ENCODE measurements around the gene TMSB4X.
"Not testable (repeated sequence)": the region's sequence is repeated elsewhere in the genome, so short reads cannot be mapped to it uniquely, and the experiment has no call there.

The TMSB4X gene

GRCh38 chrX:12975670-12975965 lies 708 bp downstream of the TMSB4X start:
- peaks cover 75% of the 10 kb centered on the region for H3K79me2 ChIP-seq (ENCODE audit: low read length)
- peak overlapping the region; percentile 100 for H3K27ac ChIP-seq (ENCODE audit: low read length)
- H3K9ac ChIP-seq (ENCODE audit: low read length), result peak overlapping the region; percentile 100
- no peak for TF ChIP-seq EZH2phosphoT487 (IDR thresholded peaks at IDR 0.05; ENCODE audit: low read depth)
- peaks cover 66% of the 10 kb centered on the region for H3K4me1 ChIP-seq (ENCODE audit: low read length)
- peak overlapping the region; percentile 95 for H3K4me3 ChIP-seq (ENCODE audit: low read length)
- H4K20me1 ChIP-seq (ENCODE audit: insufficient read depth, low read length), result peaks cover 20% of the 10 kb centered on the region
- no peaks in the 10 kb centered on the region for H3K9me3 ChIP-seq (ENCODE audit: insufficient read depth, low read length)
- H2AFZ ChIP-seq (ENCODE audit: low read depth, low read length), result no peak overlapping the region
- H3K36me3 ChIP-seq (replicated peaks; ENCODE audit: low read depth, low read length), result peaks cover 28% of the 10 kb centered on the region
- no peaks in the 10 kb centered on the region for H3K27me3 ChIP-seq (ENCODE audit: low read depth, low read length)
- peak overlapping the region; percentile 98 for H3K4me2 ChIP-seq (ENCODE audit: low read length)

GRCh38 chrX:12975991-12976558 lies 1.2 kb downstream of the TMSB4X start:
- Histone ChIP-seq H3K9ac (ENCODE audit: low read length) (peak overlapping the region; percentile 100), H3K4me3 (ENCODE audit: low read length) (peak overlapping the region; percentile 95), H2AFZ (ENCODE audit: low read depth, low read length) (no peak overlapping the region), H3K36me3 (replicated peaks; ENCODE audit: low read depth, low read length) (peaks cover 28% of the 10 kb centered on the region), H3K27me3 (ENCODE audit: low read depth, low read length) (no peaks in the 10 kb centered on the region), H3K79me2 (ENCODE audit: low read length) (peaks cover 72% of the 10 kb centered on the region), H3K4me1 (ENCODE audit: low read length) (peaks cover 61% of the 10 kb centered on the region), H3K9me3 (ENCODE audit: insufficient read depth, low read length) (no peaks in the 10 kb centered on the region), H3K4me2 (ENCODE audit: low read length) (peak overlapping the region; percentile 98), H4K20me1 (ENCODE audit: insufficient read depth, low read length) (peaks cover 20% of the 10 kb centered on the region), H3K27ac (ENCODE audit: low read length) (peak overlapping the region; percentile 100)
- TF ChIP-seq CTCF (IDR thresholded peaks at IDR 0.05; ENCODE audit: low read depth, low read length) (no peak), EZH2phosphoT487 (IDR thresholded peaks at IDR 0.05; ENCODE audit: low read depth) (no peak)

- Histone ChIP-seq H3K9ac (ENCODE audit: low read length) (peak overlapping the region; percentile 100), H4K20me1 (ENCODE audit: insufficient read depth, low read length) (peaks cover 20% of the 10 kb centered on the region), H3K4me2 (ENCODE audit: low read length) (peak overlapping the region; percentile 98), H3K4me1 (ENCODE audit: low read length) (peaks cover 56% of the 10 kb centered on the region), H3K4me3 (ENCODE audit: low read length) (peak overlapping the region; percentile 95), H3K27ac (ENCODE audit: low read length) (peak overlapping the region; percentile 100), H3K79me2 (ENCODE audit: low read length) (peaks cover 63% of the 10 kb centered on the region), H3K36me3 (replicated peaks; ENCODE audit: low read depth, low read length) (peaks cover 28% of the 10 kb centered on the region)
- not testable (repeated sequence) for H3K9me3 ChIP-seq (ENCODE audit: insufficient read depth, low read length); H2AFZ ChIP-seq (ENCODE audit: low read depth, low read length); H3K27me3 ChIP-seq (ENCODE audit: low read depth, low read length)
These were observed 2.2 kb downstream of the TMSB4X start for GRCh38 chrX:12976819-12977732.

- peak overlapping the region; percentile 100 for H3K9ac ChIP-seq (ENCODE audit: low read length)
- H3K27ac ChIP-seq (ENCODE audit: low read length), result peak overlapping the region; percentile 100
- peaks cover 58% of the 10 kb centered on the region for H3K79me2 ChIP-seq (ENCODE audit: low read length)
- peak overlapping the region; percentile 95 for H3K4me3 ChIP-seq (ENCODE audit: low read length)
- H3K9me3 ChIP-seq (ENCODE audit: insufficient read depth, low read length), result no peaks in the 10 kb centered on the region
- peaks cover 28% of the 10 kb centered on the region for H3K36me3 ChIP-seq (replicated peaks; ENCODE audit: low read depth, low read length)
- peaks cover 20% of the 10 kb centered on the region for H4K20me1 ChIP-seq (ENCODE audit: insufficient read depth, low read length)
- TF ChIP-seq CTCF (IDR thresholded peaks at IDR 0.05; ENCODE audit: low read depth, low read length) (no peak), EZH2phosphoT487 (IDR thresholded peaks at IDR 0.05; ENCODE audit: low read depth) (no peak)
- H3K4me1 ChIP-seq (ENCODE audit: low read length), result peaks cover 51% of the 10 kb centered on the region
- no peaks in the 10 kb centered on the region for H3K27me3 ChIP-seq (ENCODE audit: low read depth, low read length)
- H3K4me2 ChIP-seq (ENCODE audit: low read length), result peak overlapping the region; percentile 98
- H2AFZ ChIP-seq (ENCODE audit: low read depth, low read length), result no peak overlapping the region
These were observed 2.9 kb downstream of the TMSB4X start for GRCh38 chrX:12977761-12978204.
